ENCODE measurements around the gene NSF.

DNA sequence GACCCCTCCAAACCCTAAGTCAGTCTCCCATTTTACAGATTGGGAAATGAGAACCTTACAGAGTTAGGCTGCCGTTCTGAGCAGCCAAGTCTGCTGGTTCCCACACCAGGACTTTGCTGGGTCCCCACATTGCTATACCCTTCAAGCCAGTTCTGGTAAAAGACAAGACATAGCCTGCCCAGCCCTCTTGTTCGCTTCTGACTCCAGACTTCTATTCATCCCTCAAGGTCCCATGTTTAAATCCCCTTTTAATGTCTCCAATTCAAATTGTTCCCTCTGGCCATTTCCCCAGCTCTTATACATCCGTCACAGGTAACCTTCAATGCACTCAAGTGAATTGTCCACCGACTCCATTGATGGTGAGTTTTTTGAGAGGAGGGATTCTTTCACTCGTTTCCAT, 197.8 kb downstream of the NSF start:
- TF ChIP-seq, protein P1, sequence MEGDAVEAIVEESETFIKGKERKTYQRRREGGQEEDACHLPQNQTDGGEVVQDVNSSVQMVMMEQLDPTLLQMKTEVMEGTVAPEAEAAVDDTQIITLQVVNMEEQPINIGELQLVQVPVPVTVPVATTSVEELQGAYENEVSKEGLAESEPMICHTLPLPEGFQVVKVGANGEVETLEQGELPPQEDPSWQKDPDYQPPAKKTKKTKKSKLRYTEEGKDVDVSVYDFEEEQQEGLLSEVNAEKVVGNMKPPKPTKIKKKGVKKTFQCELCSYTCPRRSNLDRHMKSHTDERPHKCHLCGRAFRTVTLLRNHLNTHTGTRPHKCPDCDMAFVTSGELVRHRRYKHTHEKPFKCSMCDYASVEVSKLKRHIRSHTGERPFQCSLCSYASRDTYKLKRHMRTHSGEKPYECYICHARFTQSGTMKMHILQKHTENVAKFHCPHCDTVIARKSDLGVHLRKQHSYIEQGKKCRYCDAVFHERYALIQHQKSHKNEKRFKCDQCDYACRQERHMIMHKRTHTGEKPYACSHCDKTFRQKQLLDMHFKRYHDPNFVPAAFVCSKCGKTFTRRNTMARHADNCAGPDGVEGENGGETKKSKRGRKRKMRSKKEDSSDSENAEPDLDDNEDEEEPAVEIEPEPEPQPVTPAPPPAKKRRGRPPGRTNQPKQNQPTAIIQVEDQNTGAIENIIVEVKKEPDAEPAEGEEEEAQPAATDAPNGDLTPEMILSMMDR (IDR thresholded peaks at IDR 0.05), result no peak
- TF ChIP-seq POLR2A (IDR thresholded peaks at IDR 0.05), result no peak

All from testis (tissue), 2 donors.